SIG-M5 treated with dmso at 0.1 percent for 504 hours (cell line): ENCODE measurements around the gene EHBP1.
"Not testable (repeated sequence)": the region's sequence is repeated elsewhere in the genome, so short reads cannot be mapped to it uniquely, and the experiment has no call there.

Experiments
- DNase-seq: peaks from one replicate; lab custom pipeline; 2025; ENCODE audit not compliant: unreplicated experiment; lab: John Stamatoyannopoulos, UW

EHBP1 gene

DNA sequence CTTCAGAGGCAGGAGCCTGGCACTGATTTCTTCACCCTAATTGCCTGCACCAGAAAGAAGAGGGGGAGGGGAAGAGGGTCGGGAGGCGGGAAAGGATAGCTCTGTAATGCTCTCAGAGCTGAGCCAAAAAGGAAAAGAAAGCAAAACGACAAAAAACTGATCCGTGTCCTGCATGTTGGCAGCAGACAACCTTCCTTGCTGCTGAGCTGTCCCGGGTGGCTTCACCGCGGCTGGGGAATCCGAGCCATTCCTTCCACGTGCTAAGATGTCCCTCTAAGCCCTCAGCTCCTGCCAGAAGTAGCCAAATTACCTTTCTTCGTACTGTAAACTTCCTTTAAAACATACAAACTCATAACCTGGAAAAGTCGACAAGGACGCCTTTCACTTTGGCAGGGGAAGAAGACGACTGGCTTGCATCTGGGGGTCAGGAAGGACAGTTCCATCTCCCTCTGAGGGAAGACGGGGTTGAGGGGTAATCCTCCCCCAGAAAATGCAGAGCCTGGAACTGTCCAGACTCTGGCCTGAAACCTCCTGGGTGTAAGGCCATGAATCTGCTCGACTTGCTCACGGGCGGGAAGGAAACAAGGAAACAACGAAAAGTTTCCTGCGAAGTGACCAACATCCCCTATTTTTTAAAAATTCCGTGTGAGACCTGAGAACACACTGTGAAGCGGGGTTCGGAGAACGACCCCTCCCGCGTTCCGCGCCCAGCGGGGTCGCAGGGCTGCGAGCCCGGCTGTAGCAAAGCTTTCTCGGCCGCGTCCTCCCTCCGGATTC, 352.8 kb downstream of the EHBP1 start:
- no peak for DNase-seq

GRCh38 chr2:63058921-63059792, 353.6 kb downstream of the EHBP1 start:
- DNase-seq = no peak

DNA sequence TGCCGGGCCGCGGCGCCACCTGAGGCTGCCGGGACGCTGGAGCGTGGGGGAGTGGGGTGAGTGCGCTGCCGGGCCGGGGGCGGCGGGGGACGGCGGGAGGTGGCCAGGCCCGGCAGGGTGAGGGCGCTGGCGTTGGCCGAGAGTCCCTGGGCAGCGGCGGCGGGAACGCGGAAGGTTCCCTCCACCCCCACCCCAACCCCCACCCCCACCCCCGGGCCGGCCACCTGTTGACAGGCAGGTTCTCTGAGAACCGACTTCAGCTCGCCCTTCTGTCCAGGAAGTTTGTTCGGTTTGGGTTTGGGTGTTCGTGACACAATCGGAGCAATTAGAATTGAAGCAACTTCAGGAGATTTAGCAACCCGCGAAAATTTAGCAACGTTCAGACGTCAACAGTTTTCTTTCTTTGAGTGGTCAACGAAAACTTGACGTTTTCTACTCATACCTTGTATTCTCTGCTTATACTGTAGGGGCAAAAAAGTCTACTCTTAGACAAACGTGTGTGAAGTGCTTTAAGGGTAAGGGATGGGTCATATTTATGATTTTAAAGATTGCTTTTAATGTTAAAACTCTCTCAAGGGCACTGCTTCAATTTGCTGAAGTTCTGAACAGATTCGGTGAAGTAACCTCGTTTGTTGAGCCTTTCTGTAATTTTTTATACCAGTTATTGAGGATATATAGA, 354.4 kb downstream of the EHBP1 start:
- peak; percentile 16 for DNase-seq

DNA sequence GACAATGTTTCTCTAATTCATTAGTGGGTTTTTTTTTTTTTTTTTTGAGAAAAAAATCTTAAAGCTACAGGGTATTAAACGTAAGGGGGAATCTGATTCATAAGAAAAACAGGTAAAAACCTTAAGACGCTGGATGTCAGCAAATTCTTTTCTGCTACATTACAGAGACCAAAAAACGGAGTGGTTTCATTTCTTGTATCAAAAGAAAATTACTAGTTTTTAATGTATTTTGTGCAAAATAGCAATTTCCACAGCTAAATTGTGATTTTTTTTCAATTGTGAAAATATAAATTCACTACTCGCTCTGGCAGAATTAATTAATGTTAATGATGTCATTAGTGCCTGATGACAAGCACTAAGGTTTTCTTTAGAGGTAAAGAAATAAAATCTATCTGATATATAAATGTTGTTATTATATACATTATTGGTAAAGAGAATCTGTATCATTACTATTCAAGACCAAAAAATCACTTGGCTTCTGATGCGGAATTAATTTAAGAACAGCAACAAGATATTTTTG, 355.0 kb downstream of the EHBP1 start:
- DNase-seq = no peak

DNA sequence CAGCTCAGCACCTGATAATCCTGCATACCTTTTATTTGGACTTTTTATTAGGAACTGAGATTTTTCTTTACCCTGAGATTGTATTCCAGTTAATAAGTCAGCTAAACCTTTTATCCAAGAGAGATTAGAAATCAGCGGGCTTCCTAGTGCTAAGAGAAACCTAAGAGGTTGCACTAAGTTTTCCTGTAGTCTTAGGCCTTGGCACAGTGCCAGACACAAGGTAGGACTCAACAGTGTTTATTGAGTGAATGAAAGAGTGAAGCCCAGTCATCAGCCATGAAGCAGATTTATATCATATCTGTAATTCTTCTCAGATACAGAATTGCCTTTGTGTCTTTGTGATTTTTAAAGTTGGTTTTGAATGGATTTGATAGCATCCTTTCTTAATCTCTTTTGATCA, 358.7 kb downstream of the EHBP1 start:
- DNase-seq = no peak

DNA sequence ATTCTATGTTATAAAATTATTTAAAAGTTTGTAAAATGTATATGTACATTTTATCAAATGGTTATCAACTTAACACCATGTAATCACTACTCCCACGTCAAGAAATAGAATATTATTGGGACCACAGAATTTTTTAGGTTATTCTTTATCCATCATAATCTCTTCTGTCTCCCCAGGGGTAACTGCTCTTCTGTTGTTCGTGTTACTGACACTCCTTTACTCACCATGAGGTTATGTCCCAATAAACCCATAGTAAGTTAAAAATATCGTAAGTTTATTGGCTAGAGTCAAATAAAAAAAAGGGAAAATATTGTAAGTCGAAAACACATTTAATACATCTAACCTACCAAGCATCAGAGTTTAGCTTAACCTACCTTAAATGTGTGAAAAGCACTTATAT, 359.1 kb downstream of the EHBP1 start:
- no peak for DNase-seq

DNA sequence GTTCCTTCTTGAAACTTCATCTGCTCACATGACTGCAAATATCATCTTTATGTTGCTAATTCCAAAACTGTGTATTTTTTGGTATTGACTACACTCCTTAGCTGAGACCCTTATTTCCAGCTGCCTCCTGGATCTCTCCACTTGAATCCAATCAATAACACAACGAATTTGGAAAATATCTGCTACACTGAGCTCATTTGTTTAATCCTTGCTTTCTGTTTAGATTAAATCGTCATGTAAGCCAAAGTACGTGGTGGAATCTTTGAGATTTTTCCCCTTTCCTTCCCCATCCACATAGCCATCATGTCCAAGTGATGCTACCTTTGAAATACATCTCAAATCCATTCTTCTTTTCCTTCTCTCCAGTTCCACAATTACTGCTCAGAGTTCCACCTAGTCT, 360.8 kb downstream of the EHBP1 start:
- no peak for DNase-seq

GRCh38 chr2:63066838-63067237, 361.3 kb downstream of the EHBP1 start:
- no peak for DNase-seq

DNA sequence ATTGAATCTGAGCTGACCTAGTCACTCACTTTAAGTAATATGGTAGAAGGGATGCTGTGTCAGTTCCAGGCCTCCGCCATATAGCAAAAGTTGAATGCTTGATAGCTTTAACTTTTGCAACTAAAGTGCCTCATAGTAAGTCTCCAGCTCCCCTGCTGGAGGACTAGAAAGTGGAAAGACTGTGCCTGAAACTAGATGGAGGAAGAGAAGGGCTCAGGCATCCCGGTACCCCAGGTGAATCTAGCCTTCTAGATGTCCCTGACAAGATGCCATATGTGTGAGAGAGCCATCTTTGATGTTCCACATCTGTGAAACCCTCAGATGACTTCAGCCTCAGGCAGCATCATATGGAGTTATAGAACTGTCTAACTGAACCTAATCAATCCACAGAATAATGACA, 366.2 kb downstream of the EHBP1 start:
- DNase-seq = no peak

DNA sequence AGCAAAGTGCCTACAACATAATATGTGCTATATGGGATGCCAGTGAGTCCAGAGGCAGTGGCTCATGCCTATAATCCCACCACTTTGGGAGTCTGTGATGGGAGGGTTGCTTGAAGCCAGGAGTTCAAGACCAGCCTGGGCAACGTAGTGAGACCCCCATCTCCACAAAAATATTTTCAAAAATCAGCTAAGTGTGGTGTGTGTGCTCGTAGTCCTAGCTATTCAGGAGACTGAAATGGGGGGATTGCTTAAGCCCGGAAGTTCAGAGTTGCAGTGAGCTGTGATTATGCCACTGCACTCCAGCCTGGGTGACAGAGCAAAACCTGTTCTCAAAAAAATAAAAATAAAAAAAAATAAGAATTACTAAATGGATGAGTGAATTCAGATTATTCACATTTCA, 368.5 kb downstream of the EHBP1 start:
- DNase-seq = peak; percentile 20

DNA sequence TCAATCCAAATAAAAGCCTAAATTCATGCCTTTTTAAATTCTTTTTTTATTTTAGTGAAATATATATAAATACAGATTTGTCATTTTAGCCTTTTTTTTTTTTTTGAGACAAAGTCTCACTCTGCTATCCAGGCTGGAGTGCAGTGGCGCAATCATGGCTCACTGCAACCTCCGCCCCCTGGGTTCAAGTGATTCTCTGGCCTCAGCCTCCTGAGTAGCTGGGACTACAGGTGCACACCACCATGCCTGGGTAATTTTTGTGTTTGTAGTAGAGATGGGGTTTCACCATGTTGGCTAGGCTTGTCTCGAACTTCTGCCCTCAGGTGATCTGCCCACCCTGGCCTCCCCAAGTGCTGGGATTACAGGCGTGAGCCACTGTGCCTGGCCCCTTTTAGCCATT, 368.9 kb downstream of the EHBP1 start:
- DNase-seq = not testable (repeated sequence)

GRCh38 chr2:63078852-63079606, 373.5 kb downstream of the EHBP1 start:
- peak; percentile 23 for DNase-seq

DNA sequence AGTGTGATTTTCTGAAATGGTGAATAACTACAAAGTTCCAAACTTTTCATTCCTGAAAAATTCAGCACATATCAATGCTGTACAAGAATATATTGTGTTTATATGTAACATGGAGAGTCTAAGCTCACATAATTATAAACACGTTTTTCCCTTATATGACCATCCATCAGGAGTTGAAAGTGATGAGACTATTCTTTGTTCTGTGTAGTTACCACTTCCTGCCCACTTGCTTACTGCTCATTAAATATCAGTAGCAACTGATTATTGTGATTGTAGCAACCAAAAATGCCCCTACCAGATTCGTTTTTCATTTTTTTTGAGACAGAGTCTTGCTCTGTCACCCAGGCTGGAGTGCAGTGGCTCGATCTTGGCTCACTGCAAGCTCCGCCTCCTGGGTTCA, 375.9 kb downstream of the EHBP1 start:
- no peak for DNase-seq

GRCh38 chr2:63086687-63087086, 381.2 kb downstream of the EHBP1 start:
- no peak for DNase-seq

DNA sequence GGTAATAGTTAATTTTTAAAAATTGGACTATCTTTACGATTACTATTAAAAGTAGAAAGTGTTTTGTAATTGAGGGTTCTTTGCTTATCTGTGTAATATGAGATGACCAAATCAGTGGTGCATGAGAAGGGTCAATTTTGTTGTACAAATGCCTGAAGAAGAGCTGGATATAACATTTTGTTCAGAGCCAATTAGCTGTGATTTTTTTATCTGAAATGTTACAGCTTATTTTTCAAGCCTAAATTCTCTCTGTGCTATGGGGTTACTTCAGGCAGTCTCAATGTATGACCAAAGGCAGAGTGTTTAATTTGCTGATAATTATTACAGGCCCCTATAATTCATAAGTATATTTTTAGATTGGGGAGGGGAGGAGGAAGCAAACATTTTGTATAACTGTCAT, 386.9 kb downstream of the EHBP1 start:
- no peak for DNase-seq

GRCh38 chr2:63092857-63093256, 387.3 kb downstream of the EHBP1 start:
- no peak for DNase-seq

DNA sequence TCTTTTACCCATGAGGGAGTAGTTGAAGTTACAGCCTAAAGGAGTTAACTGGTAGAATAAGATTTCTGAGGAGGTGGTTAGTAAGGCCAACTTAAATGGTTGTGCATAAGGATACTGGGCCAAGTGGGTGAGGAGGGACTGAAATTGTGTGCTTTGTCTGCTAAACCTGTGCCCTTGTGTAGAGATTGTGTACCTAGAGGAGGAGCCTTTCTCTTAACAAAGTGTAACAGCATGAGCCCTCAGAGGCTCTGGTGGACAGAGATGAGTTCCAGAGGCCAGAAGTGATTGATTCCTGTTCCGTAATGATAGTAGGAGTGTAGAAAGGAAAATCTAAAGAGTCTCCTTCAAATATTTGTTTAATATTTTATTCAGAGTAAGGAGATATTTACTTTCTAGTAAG, 388.0 kb downstream of the EHBP1 start:
- DNase-seq = no peak
